Activated CD8-positive, alpha-beta memory T cell treated with anti-CD3 and anti-CD28 coated beads for 48 hours (primary cell): ENCODE results near the gene OR5K2.

Source experiments
- DNase-seq, 3 experiments: peaks; one replicate each; pipeline ENCODE4 v3.0.0-alpha.2; 2020; ENCODE audit warnings: low read depth in 2 of 3, low spot score in 2 of 3

OR5K2 gene

GRCh38 chr3:98521897-98522543 is 24.5 kb downstream of the OR5K2 start:
- DNase-seq: peak in 1 of 3 experiments; percentile 45

GRCh38 chr3:98522544-98523281 is 25.2 kb downstream of the OR5K2 start, which contains the start of gene CLDND1:
Gene CLDND1 (minus strand): TSS chr3:98522902. CDS start chr3:98521424, 1,478 bp downstream.
- DNase-seq: peak; percentile 74 to 90 (median 86)

GRCh38 chr3:98525494-98525893 is 28.0 kb downstream of the OR5K2 start:
- DNase-seq: no peak

- DNase-seq: no peak
Measured at GRCh38 chr3:98528474-98529346, 31.2 kb downstream of the OR5K2 start.

GRCh38 chr3:98529856-98530459 is 32.5 kb downstream of the OR5K2 start:
- no peak for DNase-seq

GRCh38 chr3:98530676-98531075 is 33.2 kb downstream of the OR5K2 start:
- no peak for DNase-seq

- no peak for DNase-seq
Measured at GRCh38 chr3:98531622-98532274, 34.3 kb downstream of the OR5K2 start, which contains the start of gene GPR15. Gene GPR15 (plus strand): TSS chr3:98531978. CDS start chr3:98532034, 56 bp downstream.

- no peak for DNase-seq
Measured at GRCh38 chr3:98532275-98532637, 34.8 kb downstream of the OR5K2 start.

- DNase-seq: no peak
Measured at GRCh38 chr3:98532709-98533571, 35.5 kb downstream of the OR5K2 start.

- no peak for DNase-seq
Measured at GRCh38 chr3:98534168-98534567, 36.7 kb downstream of the OR5K2 start.

GRCh38 chr3:98534734-98535133 is 37.3 kb downstream of the OR5K2 start:
- DNase-seq: no peak

- no peak for DNase-seq
Measured at GRCh38 chr3:98536456-98537017, 39.1 kb downstream of the OR5K2 start.

GRCh38 chr3:98540346-98540745 is 42.9 kb downstream of the OR5K2 start:
- no peak for DNase-seq

GRCh38 chr3:98541695-98542094 is 44.2 kb downstream of the OR5K2 start:
- no peak for DNase-seq

- DNase-seq: no peak
Measured at GRCh38 chr3:98542623-98543022, 45.1 kb downstream of the OR5K2 start.

- no peak for DNase-seq
Measured at GRCh38 chr3:98545940-98546339, 48.5 kb downstream of the OR5K2 start.
